SK-N-SH (cell line): ENCODE data around the gene SLC44A5. TPM values are rescaled to one million over a fixed set of nuclear protein-coding genes. Genes with fewer than 3 reads are reported as not detected.

Experiments used
- CTCF ChIA-PET: fragments of 300-600, 350-600 bp; formaldehyde crosslinking; extraction: SDS; loops from one replicate; lab custom pipeline; 2021; lab: Yijun Ruan, JAX
- POLR2A ChIA-PET: fragments of 350-600 bp; sonication (Branson Sonifier 250); formaldehyde crosslinking; extraction: SDS; loops from one replicate; lab custom pipeline; 2020; ENCODE audit warnings: antibody characterized with exemption, inconsistent platforms; lab: Yijun Ruan, JAX
- DNase-seq: peaks from one replicate; pipeline ENCODE4 v3.0.0; 2012
- H2AFZ ChIP-seq: fragments of 200-600 bp; sonication (generic); 2 replicates; pipeline ENCODE4 v1.8.1; 2016; ENCODE audit warnings: antibody characterized with exemption, mild to moderate bottlenecking, low read depth
- H3F3A ChIP-seq: fragments of 200-600 bp; sonication (generic); replicated peaks from 2 replicates; pipeline ENCODE3; 2016; ENCODE audit warnings: antibody characterized with exemption, mild to moderate bottlenecking; ENCODE audit not compliant: insufficient read depth
- H3K27ac ChIP-seq, 2 experiments: fragments of 200-500 bp in 1 of 2; fragments of 200-600 bp in 1 of 2; sonication (Bioruptor generic) in 1 of 2; sonication (generic), shearing (Covaris generic) in 1 of 2; 2 replicates each; pipeline versions ENCODE4 v1.5.1 to v1.6.1; 2014 to 2016; ENCODE audit warnings: low read depth in 2 of 2, inconsistent platforms in 1 of 2, low read length in 1 of 2, mild to moderate bottlenecking in 1 of 2, mixed read lengths in 1 of 2
- H3K27me3 ChIP-seq: fragments of 200-600 bp; sonication (generic), shearing (Covaris generic); 2 replicates; pipeline ENCODE4 v1.6.1; 2016; ENCODE audit warnings: mixed run types; ENCODE audit not compliant: insufficient read depth
- H3K36me3 ChIP-seq, 2 experiments: fragments of 200-500 bp in 1 of 2; fragments of 200-600 bp in 1 of 2; sonication (Bioruptor generic) in 1 of 2; sonication (generic) in 1 of 2; replicated peaks in 1 of 2; 2 replicates each; pipeline versions ENCODE3 to v1.5.1; 2014 to 2016; ENCODE audit warnings: low read length in 1 of 2, mild to moderate bottlenecking in 1 of 2; ENCODE audit not compliant: insufficient read depth in 2 of 2, control insufficient read depth in 1 of 2
- H3K4me1 ChIP-seq, 2 experiments: fragments of 200-500 bp in 1 of 2; fragments of 200-600 bp in 1 of 2; sonication (Bioruptor generic) in 1 of 2; sonication (generic), shearing (Covaris generic) in 1 of 2; 2 replicates each; pipeline versions ENCODE4 v1.5.1 to v1.6.1; 2014 to 2016; ENCODE audit warnings: low read depth in 1 of 2, low read length in 1 of 2, mixed run types in 1 of 2; ENCODE audit not compliant: insufficient read depth in 2 of 2, control insufficient read depth in 1 of 2
- H3K4me2 ChIP-seq: fragments of 200-600 bp; sonication (generic), shearing (Covaris generic); 2 replicates; pipeline ENCODE4 v1.6.1; 2017; ENCODE audit warnings: mixed run types
- H3K4me3 ChIP-seq, 2 experiments: fragments of 200-500 bp in 1 of 2; fragments of 200-600 bp in 1 of 2; sonication (Bioruptor generic) in 1 of 2; sonication (generic), shearing (Covaris generic) in 1 of 2; 2 replicates each; pipeline versions ENCODE4 v1.5.1 to v1.8.1; 2014 to 2016; ENCODE audit warnings: low read depth in 2 of 2, inconsistent platforms in 1 of 2, low read length in 1 of 2, mild to moderate bottlenecking in 1 of 2, mixed read lengths in 1 of 2, moderate library complexity in 1 of 2
- H3K79me2 ChIP-seq: fragments of 200-600 bp; sonication (generic); 2 replicates; pipeline ENCODE4 v1.8.1; 2017; ENCODE audit warnings: mild to moderate bottlenecking; ENCODE audit not compliant: insufficient read depth
- H3K9ac ChIP-seq: fragments of 200-600 bp; sonication (generic); 2 replicates; pipeline ENCODE4 v1.6.1; 2017; ENCODE audit warnings: mixed run types
- H3K9me2 ChIP-seq: fragments of 200-600 bp; sonication (generic); 2 replicates; pipeline ENCODE4 v1.6.1; 2017; ENCODE audit warnings: mixed run types
- H3K9me3 ChIP-seq: fragments of 200-600 bp; sonication (generic); 2 replicates; pipeline ENCODE4 v1.6.1; 2017; ENCODE audit warnings: mixed run types, mild to moderate bottlenecking, moderate library complexity
- H4K20me1 ChIP-seq: fragments of 200-600 bp; sonication (generic); 2 replicates; pipeline ENCODE4 v1.6.1; 2017; ENCODE audit warnings: mild to moderate bottlenecking, mixed run types; ENCODE audit not compliant: insufficient read depth
- EP300 ChIP-seq, 2 experiments: IDR thresholded peaks; 2 replicates each; pipeline versions ENCODE4 v1.4.0 to v1.6.1; 2012; ENCODE audit warnings: borderline replicate concordance in 1 of 2, low read depth in 1 of 2, low read length in 1 of 2
- FOSL2 ChIP-seq: IDR thresholded peaks from 2 replicates; pipeline ENCODE4 v1.4.0; 2012; ENCODE audit warnings: low read depth, mild to moderate bottlenecking, moderate library complexity, borderline replicate concordance
- FOXJ3 ChIP-seq: sonication (generic); formaldehyde crosslinking; IDR thresholded peaks from 2 replicates; pipeline ENCODE4 v1.5.1; 2020; ENCODE audit warnings: mild to moderate bottlenecking, missing genetic modification reagents
- GABPA ChIP-seq: IDR thresholded peaks from 2 replicates; pipeline ENCODE4 v1.4.0; 2012; ENCODE audit warnings: low read depth, mild to moderate bottlenecking
- JUND ChIP-seq: IDR thresholded peaks from 2 replicates; pipeline ENCODE4 v1.4.0; 2012
- MEF2A ChIP-seq: IDR thresholded peaks from 2 replicates; pipeline ENCODE4 v1.4.0; 2012; ENCODE audit warnings: low read depth, borderline replicate concordance
- MXI1 ChIP-seq: IDR thresholded peaks from 2 replicates; pipeline ENCODE4 v1.6.1; 2012; ENCODE audit warnings: mild to moderate bottlenecking, low read depth, low read length, improper control_type of control experiment
- POLR2AphosphoS5 ChIP-seq: IDR thresholded peaks from 2 replicates; pipeline ENCODE4 v1.6.1; 2012; ENCODE audit warnings: low read depth, low read length
- RAD21 ChIP-seq: IDR thresholded peaks from 2 replicates; pipeline ENCODE4 v1.6.1; 2012; ENCODE audit warnings: mild to moderate bottlenecking, low read length
- SIN3A ChIP-seq: IDR thresholded peaks from 2 replicates; pipeline ENCODE4 v1.6.1; 2012; ENCODE audit warnings: low read depth, mild to moderate bottlenecking, low read length, moderate library complexity, borderline replicate concordance
- SMC3 ChIP-seq: IDR thresholded peaks from 2 replicates; pipeline ENCODE4 v1.6.1; 2012; ENCODE audit warnings: low read depth, low read length, improper control_type of control experiment
- TCF12 ChIP-seq: IDR thresholded peaks from 2 replicates; pipeline ENCODE4 v1.4.0; 2012
- TEAD4 ChIP-seq: IDR thresholded peaks from 2 replicates; pipeline ENCODE4 v1.4.0; 2012; ENCODE audit warnings: mild to moderate bottlenecking, borderline replicate concordance; ENCODE audit not compliant: insufficient read depth
- YY1 ChIP-seq: IDR thresholded peaks from 2 replicates; pipeline ENCODE4 v1.4.0; 2012; ENCODE audit warnings: low read depth, mild to moderate bottlenecking
- WGBS: methylation state at CpG from one replicate; pipeline ENCODE4 v1.1.6; 2017; ENCODE audit warnings: low lambda C conversion rate; 5-methylcytosine and 5-hydroxymethylcytosine counted together
- polyA plus RNA-seq, 3 experiments: library from polyadenylated mRNA; depleted of rRNA; stranded (reverse); fragments of >200 nt; gene quantifications; 2 replicates each; pipeline ENCODE4 v1.2.3, GENCODE V29; 2012
- TF ChIP-seq, protein P1 (sequence below): IDR thresholded peaks from 2 replicates; pipeline ENCODE4 v1.4.0; 2012; ENCODE audit warnings: low read depth
- TF ChIP-seq, protein P2 (sequence below): IDR thresholded peaks from 2 replicates; pipeline ENCODE4; 2012
- TF ChIP-seq, protein P3 (sequence below): IDR thresholded peaks from 2 replicates; pipeline ENCODE4 v1.4.0; 2012; ENCODE audit warnings: low read depth, borderline replicate concordance
- TF ChIP-seq, protein P4 (sequence below): fragments of 200-600 bp; sonication (generic); IDR thresholded peaks from 2 replicates; pipeline ENCODE4 v1.6.1; 2017; ENCODE audit warnings: antibody characterized with exemption, mild to moderate bottlenecking, moderate library complexity

Gene SLC44A5
- polyA plus RNA-seq, 1 of the 3 experiments (the other 2 are of a cell fraction): 4.9 TPM

DNA sequence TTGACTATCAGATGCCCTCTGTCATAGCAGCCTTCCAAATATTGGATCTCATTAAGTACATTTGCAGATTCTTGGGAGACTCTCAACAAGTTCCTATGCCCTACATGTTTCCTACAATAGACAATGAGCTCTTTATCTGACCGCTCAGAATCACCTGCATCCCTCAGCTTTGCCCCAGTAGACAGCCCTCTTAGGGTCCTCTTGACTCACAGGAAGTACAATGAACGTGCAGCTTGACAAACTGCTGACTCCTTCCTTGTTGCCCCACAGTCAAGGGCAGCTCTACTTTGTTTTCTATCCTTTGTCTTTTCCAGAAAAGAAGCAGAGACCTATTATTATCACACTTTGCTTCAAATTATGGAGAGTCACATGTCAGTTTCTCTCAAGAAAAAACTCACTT lies 27.6 kb downstream of the SLC44A5 start:
- H2AFZ ChIP-seq: no peak overlapping the region; the same call in 1 of the 2 replicates
- no peaks in the 10 kb centered on the region for H3K27me3 ChIP-seq
- POLR2A ChIA-PET: no interaction called here
- H3K4me3 ChIP-seq: no peak overlapping the region
- no peak for TF ChIP-seq TCF12
- no peak for TF ChIP-seq POLR2AphosphoS5
- TF ChIP-seq JUND: no peak
- TF ChIP-seq, protein P1, sequence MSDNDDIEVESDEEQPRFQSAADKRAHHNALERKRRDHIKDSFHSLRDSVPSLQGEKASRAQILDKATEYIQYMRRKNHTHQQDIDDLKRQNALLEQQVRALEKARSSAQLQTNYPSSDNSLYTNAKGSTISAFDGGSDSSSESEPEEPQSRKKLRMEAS: no peak
- TF ChIP-seq SIN3A: no peak
- TF ChIP-seq, protein P2, sequence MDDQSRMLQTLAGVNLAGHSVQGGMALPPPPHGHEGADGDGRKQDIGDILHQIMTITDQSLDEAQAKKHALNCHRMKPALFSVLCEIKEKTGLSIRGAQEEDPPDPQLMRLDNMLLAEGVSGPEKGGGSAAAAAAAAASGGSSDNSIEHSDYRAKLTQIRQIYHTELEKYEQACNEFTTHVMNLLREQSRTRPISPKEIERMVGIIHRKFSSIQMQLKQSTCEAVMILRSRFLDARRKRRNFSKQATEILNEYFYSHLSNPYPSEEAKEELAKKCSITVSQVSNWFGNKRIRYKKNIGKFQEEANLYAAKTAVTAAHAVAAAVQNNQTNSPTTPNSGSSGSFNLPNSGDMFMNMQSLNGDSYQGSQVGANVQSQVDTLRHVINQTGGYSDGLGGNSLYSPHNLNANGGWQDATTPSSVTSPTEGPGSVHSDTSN: no peak
- no peak for TF ChIP-seq YY1
- no peak for TF ChIP-seq FOXJ3
- no peak for TF ChIP-seq SMC3
- TF ChIP-seq, all 33 proteins: peak for 0
- no peaks in the 10 kb centered on the region for H3K79me2 ChIP-seq
- H3K9me2 ChIP-seq: no peaks in the 10 kb centered on the region
- H4K20me1 ChIP-seq: no peaks in the 10 kb centered on the region
- peak overlapping the region in 1 of 2 experiments; percentile 9; a peak in 1 of 4 replicates for H3K27ac ChIP-seq
- 70% methylated on average over 2 of the region's 2 CpGs for WGBS
- H3K9ac ChIP-seq: no peak overlapping the region
- H3K36me3 ChIP-seq: no peaks in the 10 kb centered on the region
- no peak overlapping the region for H3K4me2 ChIP-seq
- H3K4me1 ChIP-seq: peaks cover 5 to 8% of the 10 kb centered on the region in 2 experiments; a peak in 2 of 4 replicates
- DNase-seq: no peak
- CTCF ChIA-PET: interaction anchor here (0.8 to 1.4 kb wide), 3 partner anchors 44 to 350 kb away, joined by 3 read pairs; no protein-coding TSS in a partner anchor
- no peaks in the 10 kb centered on the region for H3F3A ChIP-seq
- no peaks in the 10 kb centered on the region for H3K9me3 ChIP-seq

DNA sequence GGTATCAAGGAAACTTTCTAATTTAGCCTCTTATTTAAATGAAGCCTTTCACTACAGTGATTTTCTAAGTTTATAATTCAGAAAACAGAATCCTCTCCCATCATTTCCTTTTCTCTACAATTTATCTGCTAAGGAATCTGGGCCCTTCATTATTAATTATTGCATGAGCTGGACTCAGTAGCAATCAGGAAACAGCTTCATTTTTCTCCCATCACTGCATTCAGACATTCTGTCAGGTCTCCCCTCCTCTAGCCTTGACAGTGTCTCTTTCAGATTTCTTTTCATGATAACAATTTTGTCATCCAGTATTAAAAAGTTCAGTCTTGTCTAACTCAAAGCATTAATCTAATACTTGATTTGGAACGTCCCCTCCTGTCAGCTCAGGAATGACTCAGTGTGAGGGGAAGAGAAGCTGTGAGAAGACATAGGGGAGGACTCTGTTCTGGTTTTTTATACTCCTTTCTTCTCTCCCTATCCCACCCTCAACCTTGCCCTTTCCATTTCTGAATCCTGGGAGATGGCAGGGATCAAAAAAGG lies 28.1 kb downstream of the SLC44A5 start:
- H2AFZ ChIP-seq: no peak overlapping the region; the same call in 1 of the 2 replicates
- H3K9me3 ChIP-seq: no peaks in the 10 kb centered on the region
- no peak overlapping the region for H3K4me2 ChIP-seq
- no peaks in the 10 kb centered on the region for H4K20me1 ChIP-seq
- H3K27me3 ChIP-seq: no peaks in the 10 kb centered on the region
- peak overlapping the region in 1 of 2 experiments; percentile 9; a peak in 1 of 4 replicates for H3K27ac ChIP-seq
- H3K9me2 ChIP-seq: no peaks in the 10 kb centered on the region
- H3K4me3 ChIP-seq: no peak overlapping the region
- H3K36me3 ChIP-seq: no peaks in the 10 kb centered on the region
- no peak for TF ChIP-seq YY1
- TF ChIP-seq TEAD4: no peak
- peak; percentile 47; the same call in 1 of the 2 replicates for TF ChIP-seq JUND
- no peak for TF ChIP-seq GABPA
- peak; percentile 51 for TF ChIP-seq SMC3
- peak; percentile 54 for TF ChIP-seq RAD21
- TF ChIP-seq, protein P3, sequence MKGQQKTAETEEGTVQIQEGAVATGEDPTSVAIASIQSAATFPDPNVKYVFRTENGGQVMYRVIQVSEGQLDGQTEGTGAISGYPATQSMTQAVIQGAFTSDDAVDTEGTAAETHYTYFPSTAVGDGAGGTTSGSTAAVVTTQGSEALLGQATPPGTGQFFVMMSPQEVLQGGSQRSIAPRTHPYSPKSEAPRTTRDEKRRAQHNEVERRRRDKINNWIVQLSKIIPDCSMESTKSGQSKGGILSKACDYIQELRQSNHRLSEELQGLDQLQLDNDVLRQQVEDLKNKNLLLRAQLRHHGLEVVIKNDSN: no peak
- TF ChIP-seq, protein P4, sequence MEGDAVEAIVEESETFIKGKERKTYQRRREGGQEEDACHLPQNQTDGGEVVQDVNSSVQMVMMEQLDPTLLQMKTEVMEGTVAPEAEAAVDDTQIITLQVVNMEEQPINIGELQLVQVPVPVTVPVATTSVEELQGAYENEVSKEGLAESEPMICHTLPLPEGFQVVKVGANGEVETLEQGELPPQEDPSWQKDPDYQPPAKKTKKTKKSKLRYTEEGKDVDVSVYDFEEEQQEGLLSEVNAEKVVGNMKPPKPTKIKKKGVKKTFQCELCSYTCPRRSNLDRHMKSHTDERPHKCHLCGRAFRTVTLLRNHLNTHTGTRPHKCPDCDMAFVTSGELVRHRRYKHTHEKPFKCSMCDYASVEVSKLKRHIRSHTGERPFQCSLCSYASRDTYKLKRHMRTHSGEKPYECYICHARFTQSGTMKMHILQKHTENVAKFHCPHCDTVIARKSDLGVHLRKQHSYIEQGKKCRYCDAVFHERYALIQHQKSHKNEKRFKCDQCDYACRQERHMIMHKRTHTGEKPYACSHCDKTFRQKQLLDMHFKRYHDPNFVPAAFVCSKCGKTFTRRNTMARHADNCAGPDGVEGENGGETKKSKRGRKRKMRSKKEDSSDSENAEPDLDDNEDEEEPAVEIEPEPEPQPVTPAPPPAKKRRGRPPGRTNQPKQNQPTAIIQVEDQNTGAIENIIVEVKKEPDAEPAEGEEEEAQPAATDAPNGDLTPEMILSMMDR: peak; percentile 71
- TF ChIP-seq MXI1: no peak
- TF ChIP-seq SIN3A: no peak
- TF ChIP-seq, protein P2: peak; percentile 75
- TF ChIP-seq FOXJ3: no peak
- TF ChIP-seq POLR2AphosphoS5: no peak
- no peak for TF ChIP-seq MEF2A
- 0 out of 4 replicates have a peak, but pooled peaks of 1 of the 2 experiments have one; percentile 12 for TF ChIP-seq EP300 (IDR thresholded peaks at IDR 0.05; ENCODE audit: borderline replicate concordance in 1 of 2, low read depth in 1 of 2, low read length in 1 of 2)
- TF ChIP-seq FOSL2: no peak
- TF ChIP-seq TCF12: peak; percentile 59
- H3F3A ChIP-seq: no peaks in the 10 kb centered on the region
- no peak for DNase-seq
- CTCF ChIA-PET: interaction anchor here (0.8 to 1.4 kb wide), 4 partner anchors 32 to 349 kb away, joined by 3 read pairs; no protein-coding TSS in a partner anchor
- no peak overlapping the region for H3K9ac ChIP-seq
- 14% methylated on average over 1 of the region's 1 CpG for WGBS
- POLR2A ChIA-PET: no interaction called here
- peaks cover 5% of the 10 kb centered on the region in 2 experiments; a peak in 2 of 4 replicates for H3K4me1 ChIP-seq
- H3K79me2 ChIP-seq: no peaks in the 10 kb centered on the region
